Effector CD8-positive, alpha-beta T cell (primary cell): ENCODE data around the gene AMBRA1.
"Not testable (repeated sequence)": the region's sequence is repeated elsewhere in the genome, so short reads cannot be mapped to it uniquely, and the experiment has no call there.

Experiments
- DNase-seq: peaks from one replicate; lab custom pipeline; 2025; lab: John Stamatoyannopoulos, UW

The AMBRA1 gene

GRCh38 chr11:46534711-46535110 is 59.1 kb downstream of the AMBRA1 start:
- DNase-seq: no peak

- DNase-seq: no peak
These were observed 60.3 kb downstream of the AMBRA1 start for GRCh38 chr11:46533396-46534100.

- no peak for DNase-seq
These were observed 63.8 kb downstream of the AMBRA1 start for GRCh38 chr11:46529928-46530574.

GRCh38 chr11:46529095-46529905 is 64.5 kb downstream of the AMBRA1 start:
- DNase-seq: peak; percentile 58

- no peak for DNase-seq
These were observed 65.3 kb downstream of the AMBRA1 start for GRCh38 chr11:46528445-46529094.

- DNase-seq: no peak
These were observed 66.2 kb downstream of the AMBRA1 start for GRCh38 chr11:46527591-46528130.

- DNase-seq: no peak
These were observed 67.3 kb downstream of the AMBRA1 start for GRCh38 chr11:46526216-46527215.

- DNase-seq: no peak
These were observed 69.5 kb downstream of the AMBRA1 start for GRCh38 chr11:46524201-46524770.

GRCh38 chr11:46523290-46523689 is 70.5 kb downstream of the AMBRA1 start:
- DNase-seq: no peak

GRCh38 chr11:46522682-46523281 is 71.0 kb downstream of the AMBRA1 start:
- DNase-seq: no peak

- DNase-seq: no peak
These were observed 71.7 kb downstream of the AMBRA1 start for GRCh38 chr11:46521961-46522681.

- DNase-seq: no peak
These were observed 72.7 kb downstream of the AMBRA1 start for GRCh38 chr11:46520971-46521745.

- no peak for DNase-seq
These were observed 74.5 kb downstream of the AMBRA1 start for GRCh38 chr11:46519351-46519750.

GRCh38 chr11:46518928-46519327 is 74.9 kb downstream of the AMBRA1 start:
- not testable (repeated sequence) for DNase-seq

- no peak for DNase-seq
These were observed 79.5 kb downstream of the AMBRA1 start for GRCh38 chr11:46514370-46514769.

GRCh38 chr11:46513934-46514342 is 79.9 kb downstream of the AMBRA1 start:
- no peak for DNase-seq

GRCh38 chr11:46512261-46512881 is 81.5 kb downstream of the AMBRA1 start:
- DNase-seq: no peak

GRCh38 chr11:46511342-46511741 is 82.5 kb downstream of the AMBRA1 start:
- no peak for DNase-seq
